ENCODE results near the gene IL36A. TPM values are rescaled to one million over a fixed set of nuclear protein-coding genes. Genes with fewer than 3 reads are reported as not detected.

IL36A gene
- total RNA-seq, 1 experiment from 2014 or later: not detected

- Histone ChIP-seq H3K23ac (ENCODE audit: insufficient read length, low read depth, low read length) (no peak overlapping the region), H2BK12ac (ENCODE audit: insufficient read length, low read depth, low read length) (no peak overlapping the region), H3K4ac (ENCODE audit: low read depth, low read length) (no peak overlapping the region), H4K91ac (ENCODE audit: insufficient read length, low read depth, low read length) (no peak overlapping the region), H2AK5ac (ENCODE audit: insufficient read length, low read length) (no peak overlapping the region), H3K79me2 (ENCODE audit: insufficient read depth, low read length) (no peaks in the 10 kb centered on the region), H2BK20ac (ENCODE audit: low read depth, low read length, poor library complexity, severe bottlenecking) (no peak overlapping the region), H3K18ac (ENCODE audit: insufficient read length, low read depth, low read length) (no peak overlapping the region), H3K27ac (ENCODE audit: insufficient read length, low read depth, low read length) (no peak overlapping the region), H3K23me2 (ENCODE audit: insufficient read length, low read depth, low read length, poor library complexity, severe bottlenecking) (no peaks in the 10 kb centered on the region), H2AFZ (ENCODE audit: low read length) (no peak overlapping the region), H3K14ac (ENCODE audit: insufficient read depth, low read length) (no peak overlapping the region), H3K9me3 (ENCODE audit: control insufficient read depth, low read depth, low read length) (peaks cover 14% of the 10 kb centered on the region), H4K20me1 (ENCODE audit: control insufficient read depth, insufficient read depth, insufficient read length) (no peaks in the 10 kb centered on the region), H3K56ac (ENCODE audit: insufficient read length, low read depth, low read length) (no peak overlapping the region), H3K4me1 (ENCODE audit: insufficient read depth, low read length) (no peaks in the 10 kb centered on the region), H4K5ac (ENCODE audit: insufficient read length, low read depth, low read length) (no peak overlapping the region), H3K4me2 (ENCODE audit: insufficient read depth, insufficient read length, low read length) (no peak overlapping the region), H3K79me1 (ENCODE audit: insufficient read depth, low read depth, low read length, poor library complexity, severe bottlenecking) (no peaks in the 10 kb centered on the region), H3K9ac (ENCODE audit: extremely low read depth, insufficient read length, low read length) (no peak overlapping the region), H2BK5ac (ENCODE audit: insufficient read length, low read length) (no peak overlapping the region), H2BK15ac (ENCODE audit: low read depth, low read length) (no peak overlapping the region), H4K8ac (replicated peaks; ENCODE audit: insufficient read length, low read depth, low read length) (no peak overlapping the region), H2BK120ac (ENCODE audit: low read depth, low read length, poor library complexity, severe bottlenecking) (no peak overlapping the region), H3T11ph (ENCODE audit: low read length) (no peak overlapping the region), H3K27me3 (ENCODE audit: insufficient read depth, low read length) (no peaks in the 10 kb centered on the region)
- peaks cover 56 to 79% of the 10 kb centered on the region in 2 experiments for H3K9me3 Mint-ChIP-seq
- H3K27ac Mint-ChIP-seq: no peak overlapping the region
- H3K4me3 Mint-ChIP-seq: no peak overlapping the region
- H3K4me1 Mint-ChIP-seq: no peaks in the 10 kb centered on the region
- H3K27me3 Mint-ChIP-seq (ENCODE audit: low read depth): peaks cover 34% of the 10 kb centered on the region
- no peak for DNase-seq
- TF ChIP-seq, protein P1, sequence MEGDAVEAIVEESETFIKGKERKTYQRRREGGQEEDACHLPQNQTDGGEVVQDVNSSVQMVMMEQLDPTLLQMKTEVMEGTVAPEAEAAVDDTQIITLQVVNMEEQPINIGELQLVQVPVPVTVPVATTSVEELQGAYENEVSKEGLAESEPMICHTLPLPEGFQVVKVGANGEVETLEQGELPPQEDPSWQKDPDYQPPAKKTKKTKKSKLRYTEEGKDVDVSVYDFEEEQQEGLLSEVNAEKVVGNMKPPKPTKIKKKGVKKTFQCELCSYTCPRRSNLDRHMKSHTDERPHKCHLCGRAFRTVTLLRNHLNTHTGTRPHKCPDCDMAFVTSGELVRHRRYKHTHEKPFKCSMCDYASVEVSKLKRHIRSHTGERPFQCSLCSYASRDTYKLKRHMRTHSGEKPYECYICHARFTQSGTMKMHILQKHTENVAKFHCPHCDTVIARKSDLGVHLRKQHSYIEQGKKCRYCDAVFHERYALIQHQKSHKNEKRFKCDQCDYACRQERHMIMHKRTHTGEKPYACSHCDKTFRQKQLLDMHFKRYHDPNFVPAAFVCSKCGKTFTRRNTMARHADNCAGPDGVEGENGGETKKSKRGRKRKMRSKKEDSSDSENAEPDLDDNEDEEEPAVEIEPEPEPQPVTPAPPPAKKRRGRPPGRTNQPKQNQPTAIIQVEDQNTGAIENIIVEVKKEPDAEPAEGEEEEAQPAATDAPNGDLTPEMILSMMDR (conservative IDR thresholded peaks at IDR 0.05): no peak
- H3K36me3 Mint-ChIP-seq (ENCODE audit: insufficient read depth in 1 of 3, low read depth in 3 of 3): peaks cover 0 to 9% (median 7%) of the 10 kb centered on the region in 3 experiments; a peak in 4 of 7 replicates
Observed at GRCh38 chr2:113054066-113054465, 48.8 kb downstream of the IL36A start.
